ENCODE measurements around the gene HYAL2. TPM values are rescaled to one million over a fixed set of nuclear protein-coding genes. Genes with fewer than 3 reads are reported as not detected.
A peak's percentile ranks its signal among the peaks of the same experiment; 100 is the strongest.

The HYAL2 gene
- total RNA-seq, 1 experiment from 2014 or later = 42.2 TPM

GRCh38 chr3:50330330-50330729 lies 7.8 kb upstream of the HYAL2 start:
- no peak for DNase-seq (ENCODE audit: low read depth)

- DNase-seq (ENCODE audit: low read depth) = peak; percentile 96
Observed at GRCh38 chr3:50327943-50328691, 5.6 kb upstream of the HYAL2 start, which contains the start of gene TUSC2. TUSC2 (minus strand) TSS chr3:50328223; CDS start chr3:50328099, 124 bp downstream.

- DNase-seq (ENCODE audit: low read depth) = no peak
Observed at GRCh38 chr3:50327129-50327528, 4.6 kb upstream of the HYAL2 start.

GRCh38 chr3:50326182-50326541 lies 3.6 kb upstream of the HYAL2 start:
- no peak for DNase-seq (ENCODE audit: low read depth)

- no peak for DNase-seq (ENCODE audit: low read depth)
Observed at GRCh38 chr3:50325497-50326181, 3.1 kb upstream of the HYAL2 start.

GRCh38 chr3:50325113-50325480 lies 2.6 kb upstream of the HYAL2 start:
- no peak for DNase-seq (ENCODE audit: low read depth)

- DNase-seq (ENCODE audit: low read depth) = peak; percentile 66
Observed at GRCh38 chr3:50324351-50325112, 2.0 kb upstream of the HYAL2 start.

GRCh38 chr3:50323614-50324199 lies 1.2 kb upstream of the HYAL2 start:
- no peak for DNase-seq (ENCODE audit: low read depth)

GRCh38 chr3:50323092-50323600 lies 601 bp upstream of the HYAL2 start:
- no peak for DNase-seq (ENCODE audit: low read depth)

- no peak for DNase-seq (ENCODE audit: low read depth)
Observed at GRCh38 chr3:50322115-50322385, 495 bp downstream of the HYAL2 start.

GRCh38 chr3:50321336-50322114 lies 1.0 kb downstream of the HYAL2 start:
- peak; percentile 88 for DNase-seq (ENCODE audit: low read depth)

GRCh38 chr3:50320853-50321335 lies 1.7 kb downstream of the HYAL2 start:
- DNase-seq (ENCODE audit: low read depth) = peak; percentile 74

GRCh38 chr3:50319894-50320625 lies 2.5 kb downstream of the HYAL2 start:
- no peak for DNase-seq (ENCODE audit: low read depth)

- DNase-seq (ENCODE audit: low read depth) = no peak
Observed at GRCh38 chr3:50319181-50319893, 3.2 kb downstream of the HYAL2 start.

- DNase-seq (ENCODE audit: low read depth) = no peak
Observed at GRCh38 chr3:50318615-50319014, 3.9 kb downstream of the HYAL2 start.

- no peak for DNase-seq (ENCODE audit: low read depth)
Observed at GRCh38 chr3:50318163-50318562, 4.4 kb downstream of the HYAL2 start.

- no peak for DNase-seq (ENCODE audit: low read depth)
Observed at GRCh38 chr3:50317300-50317699, 5.2 kb downstream of the HYAL2 start.

GRCh38 chr3:50316657-50317242 lies 5.8 kb downstream of the HYAL2 start:
- peak; percentile 54 for DNase-seq (ENCODE audit: low read depth)

- DNase-seq (ENCODE audit: low read depth) = no peak
Observed at GRCh38 chr3:50314816-50315215, 7.7 kb downstream of the HYAL2 start.

GRCh38 chr3:50314342-50314741 lies 8.2 kb downstream of the HYAL2 start:
- DNase-seq (ENCODE audit: low read depth) = no peak
